ENCODE data around the gene SSBP3. TPM values are rescaled to one million over a fixed set of nuclear protein-coding genes. Genes with fewer than 3 reads are reported as not detected.

The SSBP3 gene
- polyA plus RNA-seq, 1 donor (not counting 4 experiments of a cell fraction or from before 2014, with no cell fraction given) = 16.9 TPM

- H3K4me3 ChIP-seq (ENCODE audit: control insufficient read depth in 2 of 3, extremely low read depth in 1 of 3, insufficient read depth in 2 of 3, low read depth in 1 of 3, low read length in 3 of 3) = no peak overlapping the region
- no peaks in the 10 kb centered on the region for H3K9me1 ChIP-seq (ENCODE audit: control insufficient read depth, extremely low read depth, insufficient read depth, low read length)
- H3K9ac ChIP-seq (ENCODE audit: control insufficient read depth, extremely low read depth, insufficient read depth, low read length) = no peak overlapping the region
- no peak overlapping the region for H3K4me2 ChIP-seq (ENCODE audit: control insufficient read depth, extremely low read depth, insufficient read depth, low read depth, low read length)
- dilution Hi-C loops (cut with MboI; ENCODE audit: extremely low pct_ligation_motif_present, low sequenced_read_pairs) = no loop called here
- FAIRE-seq (no peak), DNase-seq (ENCODE audit: low read depth, low spot score) (no peak)
- H3K27ac ChIP-seq (ENCODE audit: control insufficient read depth, insufficient read depth, low read length) = no peak overlapping the region
- H3K79me2 ChIP-seq (ENCODE audit: control insufficient read depth, insufficient read depth, low read length) = peaks cover 2% of the 10 kb centered on the region
- no peaks in the 10 kb centered on the region for H3K36me3 ChIP-seq (ENCODE audit: control insufficient read depth in 2 of 2, extremely low read depth in 1 of 2, insufficient read depth in 2 of 2, low read length in 2 of 2)
- no peaks in the 10 kb centered on the region for H3K27me3 ChIP-seq (ENCODE audit: control insufficient read depth, extremely low read depth, insufficient read depth, low read length)
- H4K20me1 ChIP-seq (ENCODE audit: control insufficient read depth, extremely low read depth, insufficient read depth, low read length) = no peaks in the 10 kb centered on the region
- H3K4me1 ChIP-seq (ENCODE audit: control insufficient read depth, extremely low read depth, insufficient read depth, low read length) = peaks cover 26% of the 10 kb centered on the region
- TF ChIP-seq EZH2 (IDR thresholded peaks at IDR 0.05; ENCODE audit: low read length) = no peak
- TF ChIP-seq CTCF (optimal IDR thresholded peaks at IDR 0.05 in 1 of 3, IDR thresholded peaks at IDR 0.05 in 1 of 3, conservative IDR thresholded peaks at IDR 0.05 in 1 of 3; ENCODE audit: extremely low read depth in 1 of 3, insufficient read depth in 2 of 3, low read length in 3 of 3) = no peak
- H2AFZ ChIP-seq (ENCODE audit: control insufficient read depth, low read length) = no peak overlapping the region
- H3K9me3 ChIP-seq (ENCODE audit: control insufficient read depth, low read depth, low read length) = no peaks in the 10 kb centered on the region
Observed at GRCh38 chr1:54337034-54337433, 69.2 kb downstream of the SSBP3 start.

- FAIRE-seq = no peak
- H2AFZ ChIP-seq (ENCODE audit: control insufficient read depth, low read length) = no peak overlapping the region
- no peaks in the 10 kb centered on the region for H3K27me3 ChIP-seq (ENCODE audit: control insufficient read depth, extremely low read depth, insufficient read depth, low read length)
- H3K9ac ChIP-seq (ENCODE audit: control insufficient read depth, extremely low read depth, insufficient read depth, low read length) = no peak overlapping the region
- H3K36me3 ChIP-seq (ENCODE audit: control insufficient read depth in 2 of 2, extremely low read depth in 1 of 2, insufficient read depth in 2 of 2, low read length in 2 of 2) = no peaks in the 10 kb centered on the region
- H3K4me1 ChIP-seq (ENCODE audit: control insufficient read depth, extremely low read depth, insufficient read depth, low read length) = peaks cover 26% of the 10 kb centered on the region
- no peaks in the 10 kb centered on the region for H3K9me1 ChIP-seq (ENCODE audit: control insufficient read depth, extremely low read depth, insufficient read depth, low read length)
- dilution Hi-C loops (cut with MboI; ENCODE audit: extremely low pct_ligation_motif_present, low sequenced_read_pairs) = no loop called here
- H3K9me3 ChIP-seq (ENCODE audit: control insufficient read depth, low read depth, low read length) = no peaks in the 10 kb centered on the region
- H4K20me1 ChIP-seq (ENCODE audit: control insufficient read depth, extremely low read depth, insufficient read depth, low read length) = no peaks in the 10 kb centered on the region
- peak overlapping the region in 2 of 3 experiments; percentile 8 to 88 for H3K4me3 ChIP-seq (ENCODE audit: control insufficient read depth in 2 of 3, extremely low read depth in 1 of 3, insufficient read depth in 2 of 3, low read depth in 1 of 3, low read length in 3 of 3)
- peak overlapping the region; percentile 83 for H3K27ac ChIP-seq (ENCODE audit: control insufficient read depth, insufficient read depth, low read length)
- no peak for TF ChIP-seq CTCF (optimal IDR thresholded peaks at IDR 0.05 in 1 of 3, IDR thresholded peaks at IDR 0.05 in 1 of 3, conservative IDR thresholded peaks at IDR 0.05 in 1 of 3; ENCODE audit: extremely low read depth in 1 of 3, insufficient read depth in 2 of 3, low read length in 3 of 3)
- no peak for DNase-seq (ENCODE audit: low read depth, low spot score)
- peak overlapping the region; percentile 91 for H3K4me2 ChIP-seq (ENCODE audit: control insufficient read depth, extremely low read depth, insufficient read depth, low read depth, low read length)
- H3K79me2 ChIP-seq (ENCODE audit: control insufficient read depth, insufficient read depth, low read length) = peaks cover 6% of the 10 kb centered on the region
Observed at GRCh38 chr1:54336116-54336515, 70.1 kb downstream of the SSBP3 start.
